Osteoblast (primary cell): Measurements from ENCODE around the gene WNT8A. TPM values are rescaled to one million over a fixed set of nuclear protein-coding genes. Genes with fewer than 3 reads are reported as not detected.
"Not testable (repeated sequence)": the region's sequence is repeated elsewhere in the genome, so short reads cannot be mapped to it uniquely, and the experiment has no call there.

ENCODE experiments used
- DNase-seq: peaks from one replicate; pipeline ENCODE4 v3.0.0; 2011; ENCODE audit warnings: low spot score, mixed read lengths; ENCODE audit not compliant: insufficient read length; ENCODE audit errors: missing footprints
- H2AFZ ChIP-seq: 2 replicates; pipeline ENCODE4 v1.6.0; 2011; ENCODE audit warnings: mild to moderate bottlenecking, low read length
- H3K27ac ChIP-seq: 2 replicates; pipeline ENCODE4 v1.5.1; 2011; ENCODE audit warnings: mild to moderate bottlenecking, low read depth, low read length, moderate library complexity
- H3K27me3 ChIP-seq: 2 replicates; pipeline ENCODE4 v1.6.0; 2012; ENCODE audit warnings: mild to moderate bottlenecking, control low read depth, inconsistent platforms, low read length, moderate library complexity; ENCODE audit not compliant: insufficient read depth
- H3K36me3 ChIP-seq: 2 replicates; pipeline ENCODE4 v1.5.1; 2011; ENCODE audit warnings: mild to moderate bottlenecking, low read length, control low read depth, moderate library complexity; ENCODE audit not compliant: insufficient read depth
- H3K4me1 ChIP-seq: 2 replicates; pipeline ENCODE4 v1.5.1; 2011; ENCODE audit warnings: mild to moderate bottlenecking, low read length, control low read depth, moderate library complexity; ENCODE audit not compliant: insufficient read depth
- H3K4me2 ChIP-seq: 2 replicates; pipeline ENCODE4 v1.6.0; 2011; ENCODE audit warnings: mild to moderate bottlenecking, low read length; ENCODE audit not compliant: insufficient read depth
- H3K4me3 ChIP-seq: fragments of 200-600 bp; sonication (generic); 3 replicates; pipeline ENCODE4 v1.5.1; 2012; ENCODE audit warnings: mild to moderate bottlenecking, low read length, inconsistent platforms; ENCODE audit not compliant: insufficient read depth
- H3K79me2 ChIP-seq: 2 replicates; pipeline ENCODE4 v1.6.0; 2012; ENCODE audit warnings: mild to moderate bottlenecking, low read length, control low read depth, inconsistent platforms; ENCODE audit not compliant: insufficient read depth
- H3K9me3 ChIP-seq: 2 replicates; pipeline ENCODE4 v1.5.1; 2011; ENCODE audit warnings: low read depth, low read length, control low read depth
- H4K20me1 ChIP-seq: 2 replicates; pipeline ENCODE4 v1.6.0; 2012; ENCODE audit warnings: mild to moderate bottlenecking, low read length, control low read depth; ENCODE audit not compliant: insufficient read depth
- total RNA-seq: library from RNA; depleted of rRNA; stranded (reverse); fragments of >200 nt; gene quantifications from 2 replicates; pipeline ENCODE4 v1.2.3, GENCODE V29; 2012
- TF ChIP-seq, protein P1 (sequence below): IDR thresholded peaks from 2 replicates; pipeline ENCODE4 v1.5.1; 2011; ENCODE audit warnings: mild to moderate bottlenecking, low read depth, low read length, moderate library complexity; ENCODE audit errors: extremely low read depth

WNT8A gene
- total RNA-seq, 1 donor = not detected

DNA sequence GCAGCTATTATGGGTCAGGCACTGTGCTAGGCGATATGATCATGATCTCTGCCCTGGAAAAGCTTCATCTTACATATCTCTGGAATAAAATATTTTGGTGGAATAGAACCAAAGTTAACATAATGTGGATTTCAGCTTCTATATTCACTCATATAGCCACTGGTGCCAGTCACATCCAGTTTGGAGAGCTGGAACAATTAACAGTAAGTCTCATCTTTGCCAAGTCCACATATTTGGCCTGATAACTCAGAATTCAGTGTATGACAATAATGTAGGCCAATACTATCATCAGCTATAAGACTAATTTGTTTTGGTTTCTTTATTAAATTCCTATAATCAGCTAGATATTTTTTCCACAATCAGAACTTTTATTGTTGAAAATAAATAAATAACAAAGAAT is 45.0 kb upstream of the WNT8A start:
- H3K4me3 ChIP-seq = no peak overlapping the region
- no peaks in the 10 kb centered on the region for H3K36me3 ChIP-seq
- no peak for DNase-seq
- H3K79me2 ChIP-seq = no peaks in the 10 kb centered on the region
- no peaks in the 10 kb centered on the region for H4K20me1 ChIP-seq
- TF ChIP-seq, protein P1, sequence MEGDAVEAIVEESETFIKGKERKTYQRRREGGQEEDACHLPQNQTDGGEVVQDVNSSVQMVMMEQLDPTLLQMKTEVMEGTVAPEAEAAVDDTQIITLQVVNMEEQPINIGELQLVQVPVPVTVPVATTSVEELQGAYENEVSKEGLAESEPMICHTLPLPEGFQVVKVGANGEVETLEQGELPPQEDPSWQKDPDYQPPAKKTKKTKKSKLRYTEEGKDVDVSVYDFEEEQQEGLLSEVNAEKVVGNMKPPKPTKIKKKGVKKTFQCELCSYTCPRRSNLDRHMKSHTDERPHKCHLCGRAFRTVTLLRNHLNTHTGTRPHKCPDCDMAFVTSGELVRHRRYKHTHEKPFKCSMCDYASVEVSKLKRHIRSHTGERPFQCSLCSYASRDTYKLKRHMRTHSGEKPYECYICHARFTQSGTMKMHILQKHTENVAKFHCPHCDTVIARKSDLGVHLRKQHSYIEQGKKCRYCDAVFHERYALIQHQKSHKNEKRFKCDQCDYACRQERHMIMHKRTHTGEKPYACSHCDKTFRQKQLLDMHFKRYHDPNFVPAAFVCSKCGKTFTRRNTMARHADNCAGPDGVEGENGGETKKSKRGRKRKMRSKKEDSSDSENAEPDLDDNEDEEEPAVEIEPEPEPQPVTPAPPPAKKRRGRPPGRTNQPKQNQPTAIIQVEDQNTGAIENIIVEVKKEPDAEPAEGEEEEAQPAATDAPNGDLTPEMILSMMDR = no peak
- H3K27ac ChIP-seq = no peak overlapping the region
- no peaks in the 10 kb centered on the region for H3K27me3 ChIP-seq
- no peaks in the 10 kb centered on the region for H3K9me3 ChIP-seq
- no peak overlapping the region for H2AFZ ChIP-seq
- H3K4me1 ChIP-seq = peaks cover 11% of the 10 kb centered on the region
- H3K4me2 ChIP-seq = no peak overlapping the region

DNA sequence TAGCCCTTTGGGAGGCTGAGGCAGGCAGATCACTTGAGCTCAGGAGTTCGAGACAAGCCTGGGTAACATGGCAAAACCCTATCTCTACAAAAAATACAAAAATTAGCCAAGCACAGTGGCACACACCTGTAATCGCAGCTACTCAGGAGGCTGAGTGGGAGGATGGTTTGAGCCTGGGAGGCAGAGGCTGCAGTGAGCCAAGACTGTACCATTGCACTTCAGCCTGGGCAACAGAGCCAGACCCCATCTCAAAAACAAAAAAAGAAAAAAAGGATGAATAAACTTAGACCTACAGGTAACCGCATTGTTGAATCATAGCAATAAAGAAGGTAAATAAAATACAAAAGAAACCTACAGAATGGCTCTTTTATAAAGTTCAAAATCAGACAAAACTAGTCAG is 38.5 kb upstream of the WNT8A start:
- H4K20me1 ChIP-seq, H3K9me3 ChIP-seq, H3K27me3 ChIP-seq, H3K4me2 ChIP-seq, DNase-seq, H3K4me3 ChIP-seq, H3K27ac ChIP-seq, H2AFZ ChIP-seq, H3K36me3 ChIP-seq, H3K79me2 ChIP-seq, H3K4me1 ChIP-seq: not testable (repeated sequence)

GRCh38 chr5:138051441-138052296 is 32.2 kb upstream of the WNT8A start:
- Histone ChIP-seq H3K27me3 (peaks cover 3% of the 10 kb centered on the region), H3K79me2 (no peaks in the 10 kb centered on the region), H2AFZ (no peak overlapping the region)

DNA sequence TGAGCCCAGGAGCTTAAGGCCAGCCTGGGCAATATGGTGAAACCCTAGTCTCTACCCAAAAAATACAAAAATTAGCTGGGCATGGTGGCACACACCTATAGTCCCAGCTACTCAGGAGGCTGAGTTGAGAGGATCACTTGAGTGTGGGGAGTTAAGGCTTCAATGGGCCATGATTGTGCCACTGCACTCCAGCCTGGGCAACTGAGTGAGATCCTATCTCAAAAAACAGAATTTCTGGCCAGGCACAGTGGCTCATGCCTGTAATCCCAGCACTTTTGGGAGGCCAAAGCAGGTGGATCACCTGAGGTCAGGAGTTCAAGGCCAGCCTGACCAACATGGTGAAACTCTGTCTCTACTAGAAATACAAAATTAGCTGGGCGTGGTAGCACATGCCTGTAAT is 31.1 kb upstream of the WNT8A start:
- not testable (repeated sequence) for H3K4me3 ChIP-seq, H3K4me1 ChIP-seq, H3K27me3 ChIP-seq, H3K36me3 ChIP-seq, H3K4me2 ChIP-seq, H4K20me1 ChIP-seq, DNase-seq, H3K79me2 ChIP-seq, H2AFZ ChIP-seq, H3K9me3 ChIP-seq, H3K27ac ChIP-seq

More at GRCh38 chr5:138051441-138052296, 32.2 kb upstream of the WNT8A start:
- Histone ChIP-seq H3K4me2 (no peak overlapping the region), H3K4me3 (no peak overlapping the region), H4K20me1 (no peaks in the 10 kb centered on the region), H3K36me3 (no peaks in the 10 kb centered on the region), H3K9me3 (no peaks in the 10 kb centered on the region), H3K4me1 (no peaks in the 10 kb centered on the region), H3K27ac (no peak overlapping the region)
- TF ChIP-seq, protein P1 = no peak
- no peak for DNase-seq

GRCh38 chr5:138053554-138053953 is 30.3 kb upstream of the WNT8A start:
- Histone ChIP-seq H3K4me1 (no peaks in the 10 kb centered on the region), H2AFZ (no peak overlapping the region), H3K4me3 (no peak overlapping the region), H3K27me3 (peaks cover 3% of the 10 kb centered on the region), H3K36me3 (no peaks in the 10 kb centered on the region), H4K20me1 (no peaks in the 10 kb centered on the region), H3K4me2 (no peak overlapping the region), H3K79me2 (no peaks in the 10 kb centered on the region), H3K27ac (no peak overlapping the region), H3K9me3 (no peaks in the 10 kb centered on the region)
- DNase-seq = no peak
- TF ChIP-seq, protein P1 = no peak
